DLD1 (cell line): ENCODE results near the gene ISG20.
"Not testable (repeated sequence)": the region's sequence is repeated elsewhere in the genome, so short reads cannot be mapped to it uniquely, and the experiment has no call there.

Experiments
- in situ Hi-C: cut with HindIII; loops from 2 replicates; pipeline ENCODE4 v1.10.0; 2017; ENCODE audit warnings: low sequenced_read_pairs

ISG20 gene

DNA sequence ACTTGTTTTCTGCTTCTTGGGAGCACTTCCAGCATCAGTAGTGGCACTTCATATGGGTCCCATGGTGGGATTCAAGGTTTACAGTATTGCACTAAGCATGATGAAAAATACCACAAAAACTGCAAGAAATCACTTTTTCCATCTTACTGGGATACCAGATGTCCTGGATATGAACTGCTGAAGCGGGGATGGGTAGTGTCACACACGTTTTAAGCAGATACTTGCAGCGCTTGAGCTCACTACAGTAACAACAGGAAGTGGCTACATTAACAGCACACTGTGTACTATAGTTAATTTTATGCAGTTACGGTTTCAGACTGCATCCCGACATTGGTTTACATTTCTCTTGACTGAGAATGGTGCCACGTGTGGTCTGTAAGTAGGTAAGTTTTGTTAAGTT, 3.5 kb upstream of the ISG20 start:
- in situ Hi-C loops = no loop called here

DNA sequence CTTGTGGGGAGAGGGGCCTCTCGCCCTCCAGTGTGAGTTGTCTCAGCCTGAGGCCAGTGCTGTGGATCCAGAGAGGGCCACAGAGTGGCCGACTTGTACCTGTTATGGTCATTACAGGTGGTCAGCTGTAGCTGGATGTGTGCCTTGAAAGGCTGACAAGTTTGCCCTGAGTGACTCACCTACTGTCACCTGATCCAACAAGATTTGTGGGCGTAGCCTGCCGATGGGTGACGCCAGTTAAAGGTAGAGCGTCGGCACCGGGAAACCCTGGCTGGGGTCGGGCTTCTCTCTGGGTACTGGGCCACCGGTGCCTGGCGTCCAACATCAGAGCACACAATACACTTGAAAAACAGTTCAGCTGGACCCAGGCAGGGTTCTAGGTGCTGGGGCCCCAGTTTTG, 2.8 kb upstream of the ISG20 start:
- in situ Hi-C loops = no loop called here

GRCh38 chr15:88636654-88637053, 2.2 kb upstream of the ISG20 start:
- in situ Hi-C loops = no loop called here

- in situ Hi-C loops = no loop called here
Observed at GRCh38 chr15:88637436-88637835, 1.4 kb upstream of the ISG20 start.

GRCh38 chr15:88637841-88638625, 783 bp upstream of the ISG20 start:
- in situ Hi-C loops = no loop called here

DNA sequence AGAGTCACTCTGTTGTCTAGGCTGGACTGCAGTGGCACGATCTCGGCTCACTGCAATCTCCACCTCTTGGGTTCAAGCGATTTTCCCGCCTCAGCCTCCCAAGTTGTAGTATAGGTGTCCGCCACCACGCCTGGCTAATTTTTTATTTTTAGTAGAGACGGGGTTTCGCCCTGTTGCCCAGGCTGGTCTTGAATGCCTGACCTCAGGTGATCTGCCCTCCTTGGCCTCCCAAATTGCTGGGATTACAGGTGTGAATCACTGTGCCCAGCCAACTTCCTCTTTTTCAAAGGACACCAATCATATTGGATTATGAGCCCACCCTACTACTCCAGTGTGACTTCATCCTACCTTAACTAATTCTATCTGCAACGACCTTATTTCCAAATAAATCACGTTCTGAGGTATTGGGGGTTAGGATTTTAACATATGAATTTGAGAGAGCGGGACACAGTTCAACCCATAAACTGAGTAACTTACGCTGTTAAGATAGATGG, 3.2 kb downstream of the ISG20 start:
- in situ Hi-C loops = no loop called here

DNA sequence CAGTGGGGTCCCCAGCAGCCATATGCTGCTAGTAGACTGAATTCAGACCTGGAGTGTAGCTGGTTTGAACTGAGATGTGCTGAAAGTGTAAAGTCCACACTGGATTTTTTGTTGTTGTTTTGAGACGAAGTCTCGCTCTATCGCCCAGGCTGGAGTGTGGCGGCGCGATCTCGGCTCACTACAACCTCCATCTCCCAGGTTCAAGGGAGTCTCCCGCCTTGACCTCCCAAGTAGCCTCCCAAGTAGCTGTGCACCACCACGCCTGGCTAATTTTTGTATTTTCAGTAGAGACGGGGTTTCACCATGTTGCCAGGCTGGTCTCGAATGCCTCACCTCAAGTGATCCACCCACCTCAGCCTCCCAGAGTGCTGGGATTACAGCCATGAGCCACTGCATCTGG, 3.7 kb downstream of the ISG20 start:
- in situ Hi-C loops = not testable (repeated sequence)

- in situ Hi-C loops = no loop called here
Observed at GRCh38 chr15:88644741-88645140, 5.9 kb downstream of the ISG20 start.

DNA sequence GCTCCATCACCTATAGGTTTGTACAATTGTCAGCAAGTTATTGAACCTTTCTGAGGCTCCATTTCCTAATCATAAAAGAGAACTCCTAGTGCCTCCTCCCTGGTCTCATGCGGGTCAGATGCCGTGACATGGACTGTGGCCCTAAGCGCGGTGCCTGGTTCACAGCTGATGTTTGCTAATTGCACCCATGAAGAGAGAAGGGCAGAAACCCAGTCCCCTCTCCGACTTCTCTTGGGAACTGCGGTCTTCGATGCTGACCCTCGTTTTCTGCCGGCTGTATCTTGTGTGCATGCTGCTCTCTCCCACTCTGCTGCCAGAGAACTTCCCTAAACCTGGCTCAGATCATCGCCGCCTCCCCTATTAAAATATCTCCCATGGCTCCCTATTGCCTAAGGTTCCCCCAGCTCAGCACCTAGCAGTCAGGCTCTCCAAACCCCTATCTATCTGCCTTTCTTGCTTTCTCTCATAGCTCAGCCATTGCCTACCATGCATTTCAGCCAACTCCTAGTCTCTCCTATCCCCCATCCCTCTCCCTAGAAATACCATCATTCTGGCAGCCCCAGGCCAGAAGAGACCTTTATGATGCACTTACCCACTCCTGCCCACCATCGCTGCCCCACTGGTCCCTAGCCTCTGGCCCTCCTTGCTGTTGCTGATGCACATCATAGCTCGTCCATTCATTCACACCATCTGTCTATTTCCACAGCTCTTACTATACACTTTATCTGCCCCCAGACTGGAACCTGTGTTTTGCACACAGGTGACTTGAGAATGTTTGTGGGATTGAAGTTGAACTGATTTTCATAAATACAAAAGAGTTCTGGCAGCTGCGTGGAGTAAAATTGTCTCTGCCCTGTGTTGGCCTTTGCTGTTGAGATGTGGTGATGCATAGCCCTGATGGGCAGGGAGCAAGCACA, 6.6 kb downstream of the ISG20 start:
- in situ Hi-C loops = no loop called here

- in situ Hi-C loops = no loop called here
Observed at GRCh38 chr15:88646088-88646405, 7.2 kb downstream of the ISG20 start.

- in situ Hi-C loops = no loop called here
Observed at GRCh38 chr15:88646951-88647350, 8.1 kb downstream of the ISG20 start.

- in situ Hi-C loops = no loop called here
Observed at GRCh38 chr15:88647351-88648105, 8.7 kb downstream of the ISG20 start.

- in situ Hi-C loops = no loop called here
Observed at GRCh38 chr15:88648357-88649214, 9.8 kb downstream of the ISG20 start.

DNA sequence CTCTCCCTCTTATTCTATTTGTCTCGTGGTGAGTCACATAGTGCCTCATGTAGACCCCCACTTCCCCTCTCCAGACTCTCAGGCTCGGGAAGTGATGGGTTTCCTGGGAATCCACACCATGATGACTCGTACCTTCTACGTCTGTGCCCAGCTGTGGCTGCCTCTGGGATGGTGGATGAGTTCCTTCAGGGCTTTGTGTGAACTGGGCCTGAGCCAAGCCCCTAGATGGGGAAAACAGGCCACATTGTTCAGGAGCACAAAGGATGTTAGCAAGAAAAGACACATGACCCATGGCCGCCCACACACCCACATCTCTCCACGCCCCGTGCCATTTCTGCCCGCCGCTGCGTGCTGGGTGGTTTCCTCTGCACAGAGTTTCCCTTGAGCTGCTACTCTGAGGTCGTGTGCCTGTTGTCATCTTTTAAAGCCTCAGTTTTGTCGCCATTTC, 10.5 kb downstream of the ISG20 start:
- in situ Hi-C loops = no loop called here

GRCh38 chr15:88649753-88650551, 11.1 kb downstream of the ISG20 start:
- in situ Hi-C loops = loop anchor here (10.0 kb wide), 1 partner anchor 225 kb away; no protein-coding TSS in a partner anchor

DNA sequence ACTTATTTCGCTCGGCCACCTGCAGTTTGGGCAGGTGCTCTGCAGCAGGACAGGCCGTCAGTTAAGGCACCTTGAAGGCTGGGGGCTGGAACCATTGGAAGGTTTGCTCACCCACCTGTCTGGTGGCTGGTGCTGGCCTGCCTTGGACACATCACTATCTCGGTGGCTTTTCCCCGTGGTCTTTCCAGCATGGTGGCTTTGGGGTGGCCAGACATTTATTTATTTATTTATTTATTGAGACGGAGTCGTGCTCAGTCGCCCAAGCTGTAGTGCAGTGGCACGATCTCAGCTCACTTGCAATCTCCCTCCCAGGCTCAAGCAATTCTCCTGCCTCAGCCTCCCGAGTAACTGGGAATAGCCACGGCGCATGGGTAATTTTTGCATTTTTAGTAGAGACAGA, 11.7 kb downstream of the ISG20 start:
- in situ Hi-C loops = loop anchor here (10.0 kb wide), 1 partner anchor 224 kb away; no protein-coding TSS in a partner anchor

GRCh38 chr15:88651136-88651732, 12.4 kb downstream of the ISG20 start:
- in situ Hi-C loops = loop anchor here (10.0 kb wide), 1 partner anchor 224 kb away; no protein-coding TSS in a partner anchor

GRCh38 chr15:88651971-88652370, 13.2 kb downstream of the ISG20 start:
- in situ Hi-C loops = loop anchor here (10.0 kb wide), 1 partner anchor 223 kb away; no protein-coding TSS in a partner anchor
